Measurements from ENCODE around the gene CAPN7.

Gene CAPN7

GRCh38 chr3:15204005-15204404, 2.0 kb upstream of the CAPN7 start:
- DNase-seq, result peak; percentile 22

DNA sequence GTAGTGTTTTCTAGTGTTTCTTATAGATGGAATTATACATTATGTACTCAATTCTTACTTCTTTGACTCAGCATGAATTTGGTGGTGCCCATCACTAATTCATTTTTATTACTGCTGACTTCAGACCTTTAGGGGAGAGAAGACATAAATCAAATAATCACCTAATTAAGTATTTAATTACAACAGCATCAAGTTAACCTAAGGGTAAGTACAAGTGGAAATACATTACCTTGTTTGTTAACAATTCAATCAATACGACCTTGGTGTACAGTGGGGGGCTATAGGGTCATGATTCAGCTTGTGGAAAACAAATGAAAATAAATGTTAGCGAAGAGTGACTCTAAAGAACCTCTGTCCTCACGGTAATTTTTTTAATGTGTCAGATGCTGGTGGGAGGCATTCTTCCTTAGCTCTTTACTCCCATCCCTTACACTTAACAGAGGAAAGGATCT, 538 bp upstream of the CAPN7 start:
- DNase-seq, result no peak

DNA sequence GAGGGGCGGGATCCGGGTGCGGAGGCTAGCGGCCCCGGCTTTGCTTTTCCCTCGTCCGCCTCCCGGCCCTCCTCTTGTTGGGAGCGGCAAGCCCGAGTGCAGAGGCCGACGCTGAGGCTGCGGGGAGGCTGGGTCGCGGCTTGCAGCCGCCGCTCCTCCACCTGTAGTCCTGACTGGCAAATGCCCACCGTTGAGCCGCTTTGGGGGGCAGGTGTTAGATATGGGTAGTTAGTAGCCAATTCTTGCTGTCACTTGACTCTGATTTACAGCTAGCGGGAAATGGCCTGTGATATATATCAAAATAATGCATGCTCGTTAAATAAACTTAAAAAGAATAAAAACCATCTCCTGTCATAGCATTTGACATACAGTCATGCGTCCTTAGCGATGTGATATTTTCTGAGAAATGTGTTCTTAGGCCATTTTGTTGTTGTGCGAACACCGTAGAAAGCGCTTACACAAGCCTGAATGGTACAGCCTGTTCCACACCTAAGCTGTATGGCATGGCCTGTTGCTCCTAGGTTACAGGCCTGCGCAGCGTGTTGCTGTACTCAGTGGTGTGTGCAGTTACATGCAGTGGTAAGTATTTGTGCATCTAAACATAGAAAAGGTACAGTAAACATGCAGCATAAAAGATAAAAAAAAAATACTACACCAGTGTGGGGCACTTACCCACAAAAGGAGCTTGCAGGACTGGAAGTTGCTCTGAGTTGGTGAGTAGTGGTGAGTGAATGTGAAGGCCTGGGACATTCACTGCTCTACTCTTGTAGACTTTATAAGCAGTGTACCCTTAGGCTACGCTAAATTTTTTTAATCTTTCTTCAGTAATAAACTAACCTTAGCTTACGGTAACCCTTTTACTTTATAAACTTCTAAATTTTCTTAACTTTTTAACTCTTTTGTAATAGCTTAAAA, 873 bp downstream of the CAPN7 start:
- DNase-seq, result peak; percentile 19

DNA sequence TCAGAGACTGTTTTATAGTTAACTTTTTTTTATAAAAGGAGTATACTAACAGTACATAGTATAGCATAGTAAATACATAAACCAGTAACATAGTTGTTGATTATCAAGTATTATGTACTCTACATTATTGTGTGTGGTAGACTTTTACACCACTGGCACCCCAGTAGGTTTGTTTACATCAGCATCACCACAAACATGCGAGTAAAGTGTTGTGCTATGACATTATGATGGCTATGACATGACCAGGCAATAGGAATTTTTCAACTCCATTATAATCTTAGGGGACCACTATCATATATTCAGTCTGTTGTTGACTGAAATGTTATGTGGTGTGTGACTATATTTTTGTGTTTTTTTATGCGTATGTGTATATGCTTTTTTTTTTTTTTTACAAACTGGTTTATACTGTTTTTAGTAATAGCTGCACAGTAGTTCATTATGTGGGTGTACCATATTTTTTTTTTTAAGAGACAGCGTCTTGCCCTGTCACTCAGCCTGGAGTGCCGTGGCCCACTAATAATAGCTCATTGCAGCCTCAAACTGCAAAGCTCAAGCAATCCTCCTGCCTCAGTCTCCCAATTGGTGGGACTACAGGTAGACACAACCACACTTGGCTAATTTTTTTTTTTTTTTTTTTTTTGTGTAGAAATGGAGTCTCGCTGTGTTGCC, 1.9 kb downstream of the CAPN7 start:
- peak; percentile 7 for DNase-seq

DNA sequence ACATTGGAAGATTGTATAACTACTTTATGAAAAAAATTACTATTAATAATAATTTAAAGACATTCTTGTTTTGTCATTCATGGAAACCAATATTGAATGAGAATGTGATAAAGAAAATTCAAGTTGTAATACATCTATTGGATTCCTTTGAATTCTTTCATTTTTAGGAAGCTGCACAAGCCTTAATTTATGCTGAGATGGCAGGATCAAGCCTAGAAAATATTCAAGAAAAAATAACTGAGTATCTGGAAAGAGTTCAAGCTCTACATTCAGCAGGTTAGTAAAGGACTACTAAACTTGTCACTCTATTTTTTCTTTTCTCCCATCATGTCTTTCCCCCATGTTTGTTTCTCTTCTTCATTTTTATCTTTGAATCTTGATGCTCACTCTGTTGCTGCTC, 5.9 kb downstream of the CAPN7 start:
- DNase-seq, result no peak

- no peak for DNase-seq
Observed at GRCh38 chr3:15214758-15215157, 8.7 kb downstream of the CAPN7 start.

- peak; percentile 14 for DNase-seq
Observed at GRCh38 chr3:15215996-15216395, 9.9 kb downstream of the CAPN7 start.

- no peak for DNase-seq
Observed at GRCh38 chr3:15216501-15216900, 10.5 kb downstream of the CAPN7 start.

- DNase-seq, result no peak
Observed at GRCh38 chr3:15217011-15217671, 11.1 kb downstream of the CAPN7 start.

DNA sequence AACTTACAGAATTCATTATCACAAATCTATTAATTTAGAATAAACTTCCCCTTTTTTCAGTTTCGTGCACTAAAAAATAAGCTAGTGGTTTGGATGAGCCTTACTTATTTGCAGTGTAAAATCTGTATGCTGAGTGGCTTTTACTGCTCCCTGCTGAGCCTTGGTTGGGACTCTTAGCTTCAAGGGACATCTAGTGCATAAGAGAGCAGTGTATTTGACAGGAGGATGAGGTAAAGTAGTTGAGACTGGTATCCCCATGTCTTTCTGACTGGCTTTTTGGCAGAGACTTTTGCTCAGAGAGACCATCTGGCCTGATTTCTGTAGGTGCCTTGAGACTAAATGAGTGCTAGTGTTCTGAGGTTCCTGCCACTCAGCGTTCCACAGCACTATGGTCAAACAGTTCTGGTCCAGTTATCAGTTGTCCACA, 11.8 kb downstream of the CAPN7 start:
- no peak for DNase-seq

- DNase-seq, result no peak
Observed at GRCh38 chr3:15218689-15219088, 12.6 kb downstream of the CAPN7 start.

- no peak for DNase-seq
Observed at GRCh38 chr3:15220056-15220455, 14.0 kb downstream of the CAPN7 start.

- no peak for DNase-seq
Observed at GRCh38 chr3:15220661-15221060, 14.6 kb downstream of the CAPN7 start.

DNA sequence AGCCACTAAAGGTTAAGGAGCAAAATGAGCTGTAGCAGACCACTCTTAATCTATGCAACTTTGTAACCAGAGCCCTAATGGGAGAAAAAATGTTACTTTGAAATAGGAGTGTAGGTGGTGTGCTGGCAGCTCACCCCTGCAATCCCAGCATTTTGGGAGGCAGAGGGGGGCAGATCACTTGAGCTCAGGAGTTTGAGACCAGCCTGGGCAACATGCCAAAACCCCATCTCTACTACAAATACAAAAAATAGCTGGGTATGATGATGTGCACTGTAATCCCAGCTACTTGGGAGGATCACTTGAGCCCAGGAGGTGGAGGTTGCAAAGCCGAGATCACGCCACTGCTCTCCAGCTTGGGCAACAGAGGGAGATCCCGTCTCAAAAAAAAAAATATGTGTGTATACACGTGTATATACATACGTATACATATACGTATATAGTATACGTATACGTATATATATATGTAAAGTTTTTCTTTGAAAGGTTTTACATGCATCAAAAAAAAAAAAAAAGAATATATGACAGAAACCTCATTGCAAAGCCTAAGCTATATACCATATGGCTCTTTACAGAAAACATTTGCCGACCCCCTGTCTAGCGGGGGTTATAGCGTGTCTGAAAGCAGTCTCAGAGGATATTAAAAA, 15.7 kb downstream of the CAPN7 start:
- no peak for DNase-seq

GRCh38 chr3:15223685-15224572, 17.9 kb downstream of the CAPN7 start:
- no peak for DNase-seq

- DNase-seq, result no peak
Observed at GRCh38 chr3:15228147-15228546, 22.1 kb downstream of the CAPN7 start.

- no peak for DNase-seq
Observed at GRCh38 chr3:15229262-15229661, 23.2 kb downstream of the CAPN7 start.

GRCh38 chr3:15241341-15241740, 35.3 kb downstream of the CAPN7 start:
- peak; percentile 12 for DNase-seq

GRCh38 chr3:15243822-15244482, 37.9 kb downstream of the CAPN7 start:
- no peak for DNase-seq

- DNase-seq, result no peak
Observed at GRCh38 chr3:15246186-15246585, 40.1 kb downstream of the CAPN7 start.

GRCh38 chr3:15253023-15253697, 47.1 kb downstream of the CAPN7 start:
- no peak for DNase-seq
